ENCODE measurements around the gene DPRX. TPM values are rescaled to one million over a fixed set of nuclear protein-coding genes. Genes with fewer than 3 reads are reported as not detected.

The DPRX gene
- total and polyA plus RNA-seq, 2 of the 13 experiments (the other 11 are each of a cell fraction or from before 2014, with no cell fraction given): not detected

GRCh38 chr19:53621885-53622740, 9.7 kb upstream of the DPRX start (continued):
- TF ChIP-seq ZNF766 (CRISPR knock-in tag; IDR thresholded peaks at IDR 0.05; ENCODE audit: borderline replicate concordance) (no peak), SIX4 (CRISPR knock-in tag; IDR thresholded peaks at IDR 0.05) (0 out of 2 replicates have a peak, but pooled peaks have one; percentile 13), ZNF138 (CRISPR knock-in tag; IDR thresholded peaks at IDR 0.05; ENCODE audit: low read depth) (no peak), MBD4 (IDR thresholded peaks at IDR 0.05; ENCODE audit: borderline replicate concordance, low read length) (0 out of 2 replicates have a peak, but pooled peaks have one; percentile 23), SRF (IDR thresholded peaks at IDR 0.05; ENCODE audit: low read depth, low read length) (no peak), ZNF772 (CRISPR knock-in tag; IDR thresholded peaks at IDR 0.05) (no peak), ZBTB10 (CRISPR knock-in tag; IDR thresholded peaks at IDR 0.05; ENCODE audit: borderline replicate concordance) (no peak), GFI1 (CRISPR knock-in tag; IDR thresholded peaks at IDR 0.05; ENCODE audit: borderline replicate concordance) (no peak), SAFB2 (CRISPR knock-in tag; IDR thresholded peaks at IDR 0.05; ENCODE audit: borderline replicate concordance, low read depth) (no peak), ZNF709 (CRISPR knock-in tag; IDR thresholded peaks at IDR 0.05) (no peak), GABPA (IDR thresholded peaks at IDR 0.05; ENCODE audit: low read depth, low read length) (no peak), GABPA (CRISPR knock-in tag; IDR thresholded peaks at IDR 0.05; ENCODE audit: low read depth) (peak; percentile 65), KDM1A (CRISPR knock-in tag; IDR thresholded peaks at IDR 0.05) (no peak), MIXL1 (CRISPR knock-in tag; IDR thresholded peaks at IDR 0.05) (no peak), RCOR2 (CRISPR knock-in tag; IDR thresholded peaks at IDR 0.05) (no peak), ZSCAN22 (CRISPR knock-in tag; IDR thresholded peaks at IDR 0.05) (no peak), ZNF263 (CRISPR knock-in tag; IDR thresholded peaks at IDR 0.05) (no peak), SP2 (CRISPR knock-in tag; IDR thresholded peaks at IDR 0.05) (no peak), MEIS2 (CRISPR knock-in tag; IDR thresholded peaks at IDR 0.05) (no peak), JDP2 (CRISPR knock-in tag; IDR thresholded peaks at IDR 0.05; ENCODE audit: borderline replicate concordance) (no peak), TEAD3 (CRISPR knock-in tag; optimal IDR thresholded peaks at IDR 0.05; ENCODE audit: borderline replicate concordance) (peak; percentile 48)
- TF ChIP-seq, protein P1, sequence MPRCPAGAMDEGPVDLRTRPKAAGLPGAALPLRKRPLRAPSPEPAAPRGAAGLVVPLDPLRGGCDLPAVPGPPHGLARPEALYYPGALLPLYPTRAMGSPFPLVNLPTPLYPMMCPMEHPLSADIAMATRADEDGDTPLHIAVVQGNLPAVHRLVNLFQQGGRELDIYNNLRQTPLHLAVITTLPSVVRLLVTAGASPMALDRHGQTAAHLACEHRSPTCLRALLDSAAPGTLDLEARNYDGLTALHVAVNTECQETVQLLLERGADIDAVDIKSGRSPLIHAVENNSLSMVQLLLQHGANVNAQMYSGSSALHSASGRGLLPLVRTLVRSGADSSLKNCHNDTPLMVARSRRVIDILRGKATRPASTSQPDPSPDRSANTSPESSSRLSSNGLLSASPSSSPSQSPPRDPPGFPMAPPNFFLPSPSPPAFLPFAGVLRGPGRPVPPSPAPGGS (CRISPR knock-in tag; IDR thresholded peaks at IDR 0.05): no peak
- TF ChIP-seq, protein P2, sequence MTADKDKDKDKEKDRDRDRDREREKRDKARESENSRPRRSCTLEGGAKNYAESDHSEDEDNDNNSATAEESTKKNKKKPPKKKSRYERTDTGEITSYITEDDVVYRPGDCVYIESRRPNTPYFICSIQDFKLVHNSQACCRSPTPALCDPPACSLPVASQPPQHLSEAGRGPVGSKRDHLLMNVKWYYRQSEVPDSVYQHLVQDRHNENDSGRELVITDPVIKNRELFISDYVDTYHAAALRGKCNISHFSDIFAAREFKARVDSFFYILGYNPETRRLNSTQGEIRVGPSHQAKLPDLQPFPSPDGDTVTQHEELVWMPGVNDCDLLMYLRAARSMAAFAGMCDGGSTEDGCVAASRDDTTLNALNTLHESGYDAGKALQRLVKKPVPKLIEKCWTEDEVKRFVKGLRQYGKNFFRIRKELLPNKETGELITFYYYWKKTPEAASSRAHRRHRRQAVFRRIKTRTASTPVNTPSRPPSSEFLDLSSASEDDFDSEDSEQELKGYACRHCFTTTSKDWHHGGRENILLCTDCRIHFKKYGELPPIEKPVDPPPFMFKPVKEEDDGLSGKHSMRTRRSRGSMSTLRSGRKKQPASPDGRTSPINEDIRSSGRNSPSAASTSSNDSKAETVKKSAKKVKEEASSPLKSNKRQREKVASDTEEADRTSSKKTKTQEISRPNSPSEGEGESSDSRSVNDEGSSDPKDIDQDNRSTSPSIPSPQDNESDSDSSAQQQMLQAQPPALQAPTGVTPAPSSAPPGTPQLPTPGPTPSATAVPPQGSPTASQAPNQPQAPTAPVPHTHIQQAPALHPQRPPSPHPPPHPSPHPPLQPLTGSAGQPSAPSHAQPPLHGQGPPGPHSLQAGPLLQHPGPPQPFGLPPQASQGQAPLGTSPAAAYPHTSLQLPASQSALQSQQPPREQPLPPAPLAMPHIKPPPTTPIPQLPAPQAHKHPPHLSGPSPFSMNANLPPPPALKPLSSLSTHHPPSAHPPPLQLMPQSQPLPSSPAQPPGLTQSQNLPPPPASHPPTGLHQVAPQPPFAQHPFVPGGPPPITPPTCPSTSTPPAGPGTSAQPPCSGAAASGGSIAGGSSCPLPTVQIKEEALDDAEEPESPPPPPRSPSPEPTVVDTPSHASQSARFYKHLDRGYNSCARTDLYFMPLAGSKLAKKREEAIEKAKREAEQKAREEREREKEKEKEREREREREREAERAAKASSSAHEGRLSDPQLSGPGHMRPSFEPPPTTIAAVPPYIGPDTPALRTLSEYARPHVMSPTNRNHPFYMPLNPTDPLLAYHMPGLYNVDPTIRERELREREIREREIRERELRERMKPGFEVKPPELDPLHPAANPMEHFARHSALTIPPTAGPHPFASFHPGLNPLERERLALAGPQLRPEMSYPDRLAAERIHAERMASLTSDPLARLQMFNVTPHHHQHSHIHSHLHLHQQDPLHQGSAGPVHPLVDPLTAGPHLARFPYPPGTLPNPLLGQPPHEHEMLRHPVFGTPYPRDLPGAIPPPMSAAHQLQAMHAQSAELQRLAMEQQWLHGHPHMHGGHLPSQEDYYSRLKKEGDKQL (CRISPR knock-in tag; IDR thresholded peaks at IDR 0.05; ENCODE audit: low read depth): no peak
